ENCODE measurements around the gene RBM38. TPM values are rescaled to one million over a fixed set of nuclear protein-coding genes. Genes with fewer than 3 reads are reported as not detected.
A peak's percentile ranks its signal among the peaks of the same experiment; 100 is the strongest.
"Not testable (repeated sequence)": the region's sequence is repeated elsewhere in the genome, so short reads cannot be mapped to it uniquely, and the experiment has no call there.

The RBM38 gene
- 10 to 100 TPM; 53.8 to 57.1 TPM for total RNA-seq

DNA sequence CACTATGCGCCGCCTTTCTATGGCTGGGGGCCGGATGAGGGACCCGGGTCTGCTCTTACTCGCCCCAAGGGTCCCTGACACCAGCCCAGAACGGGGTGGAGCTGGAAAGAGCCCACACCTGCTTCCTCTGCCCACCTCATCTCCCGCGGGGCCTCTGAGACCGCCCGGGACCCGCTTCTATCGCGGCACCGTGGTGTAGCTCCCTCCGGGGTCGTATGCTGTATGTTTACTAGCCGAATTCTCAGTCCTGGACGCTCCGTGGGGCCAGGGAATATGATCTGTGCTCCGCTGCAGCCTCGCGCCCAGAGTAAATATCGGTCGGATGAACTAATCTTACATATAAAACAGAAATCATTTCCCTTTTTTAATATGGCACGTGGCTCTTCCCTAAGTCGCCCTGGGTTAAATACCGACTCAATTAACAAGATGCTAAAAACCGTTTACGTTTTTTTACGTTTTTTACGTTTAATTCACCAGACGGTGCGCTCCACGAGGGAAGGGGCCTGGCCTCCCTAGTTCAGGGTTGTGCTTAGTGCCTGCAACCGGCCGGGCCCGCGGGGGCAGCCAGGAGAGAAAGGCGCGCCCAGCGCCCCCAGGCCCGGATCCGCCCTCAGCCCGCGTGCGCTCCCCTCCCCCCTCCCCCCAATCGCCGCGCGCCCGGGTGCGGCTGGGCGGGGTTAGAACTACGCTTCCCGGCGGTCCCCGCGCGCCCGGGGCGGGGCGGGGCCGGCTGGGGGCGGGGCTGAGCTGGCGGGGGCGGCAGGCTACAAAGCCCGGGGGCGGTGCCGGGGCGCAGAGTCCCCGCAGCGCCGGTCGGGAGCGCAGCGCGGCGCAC is at the start of gene RBM38:
Gene RBM38 (plus strand): TSS at position 793 of the 835 bp plus-strand sequence. CDS start 186 bp downstream, outside the sequence.
- peak; percentile 62 for ATAC-seq
- H3K27me3 Mint-ChIP-seq (ENCODE audit: low read depth) = no peaks in the 10 kb centered on the region

DNA sequence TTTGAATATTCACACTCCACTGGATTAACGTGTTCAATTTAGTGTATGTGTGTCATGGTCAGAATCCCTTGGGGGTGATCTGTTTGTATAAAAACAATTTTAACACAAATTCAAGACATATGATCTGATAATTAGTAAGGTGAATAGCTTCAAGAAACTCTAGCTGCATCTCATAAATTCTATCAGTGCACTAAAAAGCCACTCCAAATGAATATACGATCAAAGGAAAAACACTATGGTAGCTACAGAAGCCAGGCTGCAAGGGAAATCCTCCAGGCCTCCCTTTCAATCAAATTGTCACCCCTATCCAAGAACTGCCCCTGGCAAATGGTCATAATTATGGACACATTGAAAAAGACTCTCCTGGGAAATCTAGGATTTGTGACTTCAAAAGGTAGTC is 49.5 kb upstream of the RBM38 start:
- CTCF ChIA-PET = interaction anchor here (0.7 kb wide), 1 partner anchor 8 kb away, joined by 3 read pairs; no protein-coding TSS in a partner anchor
- Mint-ChIP-seq H3K27ac (no peak overlapping the region), H3K27me3 (ENCODE audit: low read depth) (peaks cover 27% of the 10 kb centered on the region), H3K4me3 (no peak overlapping the region), H3K4me1 (ENCODE audit: low read depth) (no peaks in the 10 kb centered on the region), H3K36me3 (ENCODE audit: low read depth) (no peaks in the 10 kb centered on the region), H3K9me3 (ENCODE audit: insufficient read depth) (no peaks in the 10 kb centered on the region)
- POLR2A ChIA-PET = no interaction called here
- no peak for DNase-seq
- ATAC-seq = no peak

More for the DNA sequence above, at the start of gene RBM38:
- ChIA-PET POLR2A (interaction anchor here (0.6 to 2.6 kb wide), 9 partner anchors 8 to 1261 kb away, joined by 3 to 18 read pairs (median 3); partner anchors contain the start of genes RAE1, STX16 and ZBP1), CTCF (interaction anchor here (1.0 to 2.5 kb wide), 8 partner anchors 8 to 229 kb away, joined by 4 to 20 read pairs (median 8); no protein-coding TSS in a partner anchor)
- H3K36me3 Mint-ChIP-seq (ENCODE audit: low read depth) = peaks cover 33% of the 10 kb centered on the region
- peaks cover 47% of the 10 kb centered on the region for H3K4me1 Mint-ChIP-seq (ENCODE audit: low read depth)
- H3K9me3 Mint-ChIP-seq (ENCODE audit: insufficient read depth) = no peaks in the 10 kb centered on the region
- H3K4me3 Mint-ChIP-seq = peak within 1 kb of the TSS; percentile 93
- peak; percentile 79 for DNase-seq
- peak within 1 kb of the TSS; percentile 95 for H3K27ac Mint-ChIP-seq

DNA sequence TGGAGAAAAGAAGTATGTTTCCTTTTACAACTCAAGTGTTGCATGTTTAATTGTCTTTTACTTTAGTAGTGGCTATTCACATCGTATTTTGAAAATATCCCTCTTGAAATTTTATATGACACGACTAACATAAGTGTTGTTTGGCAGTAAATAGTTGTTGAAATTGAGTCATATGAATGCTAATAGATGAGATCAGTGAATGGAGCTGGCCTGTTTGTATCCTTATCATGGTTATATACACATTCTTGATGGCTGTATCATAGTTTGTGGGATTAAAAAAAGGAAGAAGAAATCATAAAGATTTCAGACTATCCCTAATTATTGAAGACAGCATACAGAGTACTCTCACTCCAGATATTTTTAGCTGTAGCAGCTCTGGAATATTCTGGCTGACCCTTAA is 48.4 kb upstream of the RBM38 start:
- H3K4me3 Mint-ChIP-seq = no peak overlapping the region
- no peaks in the 10 kb centered on the region for H3K4me1 Mint-ChIP-seq (ENCODE audit: low read depth)
- no peaks in the 10 kb centered on the region for H3K36me3 Mint-ChIP-seq (ENCODE audit: low read depth)
- CTCF ChIA-PET = interaction anchor here (0.8 kb wide), 1 partner anchor 253 kb away, joined by 4 read pairs; no protein-coding TSS in a partner anchor
- H3K9me3 Mint-ChIP-seq (ENCODE audit: insufficient read depth) = no peaks in the 10 kb centered on the region
- POLR2A ChIA-PET = no interaction called here
- peaks cover 21% of the 10 kb centered on the region for H3K27me3 Mint-ChIP-seq (ENCODE audit: low read depth)
- no peak overlapping the region for H3K27ac Mint-ChIP-seq
- no peak for DNase-seq
- no peak for ATAC-seq

DNA sequence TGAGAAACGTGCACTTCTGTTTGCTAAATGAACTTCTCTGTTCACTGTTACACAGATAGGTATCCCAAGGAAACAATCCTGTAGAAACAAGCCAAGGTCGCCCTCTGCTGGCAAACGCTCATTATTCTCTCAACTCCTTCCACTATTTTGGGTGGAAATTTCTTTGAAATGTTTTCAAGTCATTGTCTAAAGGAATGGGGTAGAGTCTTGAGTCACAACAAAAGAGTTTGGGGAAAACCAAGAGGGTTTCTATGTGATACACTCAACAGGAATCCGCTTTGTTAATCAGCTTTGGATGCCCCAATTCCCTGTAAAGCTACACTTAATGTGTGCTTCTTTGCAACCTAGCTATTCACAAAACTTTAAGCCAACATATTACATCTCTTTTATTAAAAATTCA is 44.7 kb upstream of the RBM38 start:
- no peak overlapping the region for H3K27ac Mint-ChIP-seq
- peaks cover 6% of the 10 kb centered on the region for H3K4me1 Mint-ChIP-seq (ENCODE audit: low read depth)
- ChIA-PET POLR2A (no interaction called here), CTCF (interaction anchor here (0.6 to 5.2 kb wide), 17 partner anchors 10 to 796 kb away, joined by 3 to 27 read pairs (median 5); partner anchors contain the start of gene SPO11)
- ATAC-seq (no peak), DNase-seq (peak; percentile 81)
- H3K9me3 Mint-ChIP-seq (ENCODE audit: insufficient read depth) = no peaks in the 10 kb centered on the region
- H3K36me3 Mint-ChIP-seq (ENCODE audit: low read depth) = no peaks in the 10 kb centered on the region
- no peak overlapping the region for H3K4me3 Mint-ChIP-seq
- H3K27me3 Mint-ChIP-seq (ENCODE audit: low read depth) = peaks cover 13% of the 10 kb centered on the region

DNA sequence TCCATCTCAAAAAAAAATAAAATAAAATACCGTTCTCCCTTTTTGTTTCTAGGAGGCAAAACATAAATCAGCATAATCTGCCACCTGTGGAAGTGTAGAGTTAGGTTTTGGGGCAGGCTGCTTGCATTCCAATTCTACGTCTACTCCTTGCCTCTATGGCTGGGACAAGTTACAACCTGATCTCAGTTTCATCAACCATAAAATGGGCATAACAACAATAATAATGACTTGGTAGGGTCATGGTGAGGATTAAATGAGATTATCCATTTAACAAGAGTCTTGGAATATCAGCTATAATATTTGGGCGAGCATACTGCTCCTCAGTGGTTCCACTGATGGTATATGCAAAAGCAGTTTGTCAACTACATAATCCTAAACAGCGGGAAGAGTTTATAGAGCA is 43.8 kb upstream of the RBM38 start:
- CTCF ChIA-PET = interaction anchor here (1.0 to 5.2 kb wide), 4 partner anchors 14 to 257 kb away, joined by 3 to 27 read pairs (median 13); no protein-coding TSS in a partner anchor

DNA sequence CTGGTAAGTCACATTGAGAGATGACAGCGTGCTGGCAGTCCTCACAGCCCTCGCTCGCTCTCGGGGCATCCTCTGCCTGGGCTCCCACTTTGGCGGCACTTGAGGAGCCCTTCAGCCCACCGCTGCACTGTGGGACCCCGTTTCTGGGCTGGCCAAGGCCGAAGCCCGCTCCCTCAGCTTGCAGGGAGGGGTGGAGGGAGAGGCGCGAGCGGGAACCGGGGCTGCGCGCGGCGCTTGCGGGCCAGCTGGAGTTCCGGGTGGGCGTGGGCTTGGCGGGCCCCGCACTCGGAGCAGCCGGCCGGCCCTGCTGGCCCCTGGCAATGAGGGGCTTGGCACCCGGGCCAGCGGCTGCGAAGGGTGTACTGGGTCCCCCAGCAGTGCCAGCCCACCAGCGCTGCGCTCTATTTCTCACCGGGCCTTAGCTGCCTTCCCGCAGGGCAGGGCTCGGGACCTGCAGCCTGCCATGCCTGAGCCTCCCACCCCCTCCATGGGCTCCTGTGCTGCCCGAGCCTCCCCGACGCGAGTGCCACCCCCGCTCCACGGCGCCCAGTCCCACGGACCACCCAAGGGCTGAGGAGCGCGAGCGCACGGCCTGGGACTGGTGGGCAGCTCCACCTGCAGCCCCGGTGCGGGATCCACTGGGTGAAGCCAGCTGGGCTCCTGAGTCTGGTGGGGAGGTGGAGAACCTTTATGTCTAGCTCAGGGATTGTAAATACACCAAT is 42.8 kb upstream of the RBM38 start:
- H3K9me3 Mint-ChIP-seq (ENCODE audit: insufficient read depth); H3K27ac Mint-ChIP-seq; ATAC-seq; H3K27me3 Mint-ChIP-seq (ENCODE audit: low read depth); POLR2A ChIA-PET; DNase-seq; H3K4me3 Mint-ChIP-seq; H3K36me3 Mint-ChIP-seq (ENCODE audit: low read depth): not testable (repeated sequence)
- CTCF ChIA-PET = interaction anchor here (1.5 to 5.2 kb wide), 5 partner anchors 13 to 258 kb away, joined by 4 to 27 read pairs (median 15); no protein-coding TSS in a partner anchor
- peaks cover 22% of the 10 kb centered on the region for H3K4me1 Mint-ChIP-seq (ENCODE audit: low read depth)

More for the DNA sequence above, 43.8 kb upstream of the RBM38 start:
- Mint-ChIP-seq H3K27me3 (ENCODE audit: low read depth) (peaks cover 5% of the 10 kb centered on the region), H3K36me3 (ENCODE audit: low read depth) (no peaks in the 10 kb centered on the region), H3K4me3 (no peak overlapping the region), H3K4me1 (ENCODE audit: low read depth) (peaks cover 13% of the 10 kb centered on the region), H3K9me3 (ENCODE audit: insufficient read depth) (no peaks in the 10 kb centered on the region), H3K27ac (no peak overlapping the region)
- no peak for ATAC-seq
- POLR2A ChIA-PET = no interaction called here
- DNase-seq = no peak

DNA sequence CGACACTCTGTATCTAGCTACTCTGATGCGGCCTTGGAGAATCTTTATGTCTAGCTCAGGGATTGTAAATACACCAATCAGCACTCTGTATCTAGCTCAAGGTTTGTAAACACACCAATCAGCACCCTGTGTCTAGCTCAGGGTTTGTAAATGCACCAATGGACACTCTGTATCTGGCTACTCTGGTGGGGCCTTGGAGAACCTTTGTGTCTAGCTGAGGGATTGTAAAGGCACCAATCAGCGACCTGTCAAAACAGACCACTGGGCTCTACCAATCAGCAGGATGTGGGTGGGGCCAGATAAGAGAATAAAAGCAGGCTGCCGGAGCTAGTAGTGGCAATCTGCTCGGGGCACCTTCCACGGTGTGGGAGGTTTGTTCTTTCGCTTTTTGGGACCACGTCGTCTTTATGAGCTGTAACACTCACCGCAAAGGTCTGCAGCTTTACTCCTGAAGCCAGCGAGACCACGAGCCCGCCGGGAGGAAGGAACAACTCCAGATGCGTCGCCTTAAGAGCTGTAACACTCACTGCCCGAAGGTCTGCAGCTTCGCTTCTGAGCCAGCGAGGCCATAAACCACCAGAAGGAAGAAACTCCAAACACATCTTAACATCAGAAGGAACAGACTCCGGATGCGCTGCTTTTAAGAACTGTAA is 42.1 kb upstream of the RBM38 start:
- CTCF ChIA-PET = interaction anchor here (1.3 to 5.2 kb wide), 8 partner anchors 12 to 799 kb away, joined by 3 to 23 read pairs (median 5); no protein-coding TSS in a partner anchor
- Mint-ChIP-seq H3K4me1 (ENCODE audit: low read depth) (peaks cover 25% of the 10 kb centered on the region), H3K4me3 (peak overlapping the region; percentile 16)
- ATAC-seq; DNase-seq; H3K36me3 Mint-ChIP-seq (ENCODE audit: low read depth); H3K27me3 Mint-ChIP-seq (ENCODE audit: low read depth); H3K27ac Mint-ChIP-seq; POLR2A ChIA-PET; H3K9me3 Mint-ChIP-seq (ENCODE audit: insufficient read depth): not testable (repeated sequence)

DNA sequence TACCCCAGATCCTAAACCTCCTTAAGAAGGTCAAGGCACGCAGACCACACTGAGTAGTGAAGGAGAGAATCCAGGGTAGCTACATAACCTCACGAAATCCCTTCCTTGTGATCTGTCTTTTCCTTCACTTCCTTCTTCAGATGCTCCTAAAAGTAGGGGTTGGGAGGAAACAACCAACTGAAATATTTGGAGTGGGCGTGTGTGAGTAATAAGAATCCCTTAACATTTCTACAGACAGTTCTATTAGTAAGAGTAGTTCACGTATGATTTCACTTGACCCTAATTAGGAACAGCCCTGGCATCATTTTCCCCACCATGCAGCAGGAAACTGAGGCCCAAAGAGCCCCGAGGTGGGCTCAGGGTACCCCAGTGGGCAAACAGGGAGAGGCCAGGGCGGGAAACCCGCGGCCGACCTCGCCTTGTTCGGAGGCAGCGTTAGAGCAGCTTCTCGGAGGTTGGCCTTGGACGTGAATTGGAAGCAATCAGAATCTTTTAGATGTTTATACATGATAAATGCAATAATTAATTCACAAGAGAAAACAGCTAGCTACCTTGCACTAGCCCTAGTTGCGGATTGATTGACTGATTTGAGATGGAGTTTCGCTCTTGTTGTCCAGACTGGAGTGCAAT is 41.0 kb upstream of the RBM38 start:
- ChIA-PET CTCF (interaction anchor here (1.3 to 2.2 kb wide), 9 partner anchors 14 to 800 kb away, joined by 3 to 15 read pairs (median 5); no protein-coding TSS in a partner anchor), POLR2A (no interaction called here)
- no peaks in the 10 kb centered on the region for H3K9me3 Mint-ChIP-seq (ENCODE audit: insufficient read depth)
- ATAC-seq = no peak
- peaks cover 25% of the 10 kb centered on the region for H3K4me1 Mint-ChIP-seq (ENCODE audit: low read depth)
- DNase-seq = no peak
- H3K27ac Mint-ChIP-seq = peak overlapping the region; percentile 39
- H3K4me3 Mint-ChIP-seq = peak overlapping the region; percentile 42
- peaks cover 19% of the 10 kb centered on the region for H3K36me3 Mint-ChIP-seq (ENCODE audit: low read depth)
- no peaks in the 10 kb centered on the region for H3K27me3 Mint-ChIP-seq (ENCODE audit: low read depth)

DNA sequence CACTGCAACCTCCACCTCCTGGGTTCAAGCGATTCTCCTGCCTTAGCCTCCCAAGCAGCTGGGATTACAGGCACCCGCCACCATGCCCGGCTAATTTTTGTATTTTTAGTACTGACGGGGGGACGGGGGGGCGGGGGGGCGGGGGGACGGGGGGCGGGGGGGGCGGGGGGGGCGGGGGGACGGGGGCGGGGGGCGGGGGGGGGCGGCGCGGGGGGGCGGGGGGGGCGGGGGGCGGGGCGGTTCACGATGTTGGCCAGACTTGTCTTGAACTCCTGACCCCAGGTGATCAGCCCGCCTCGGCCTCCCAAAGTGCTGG is 40.5 kb upstream of the RBM38 start:
- peak overlapping the region; percentile 95 for H3K4me3 Mint-ChIP-seq
- CTCF ChIA-PET = interaction anchor here (1.4 to 2.2 kb wide), 3 partner anchors 148 to 261 kb away, joined by 3 to 5 read pairs (median 4); no protein-coding TSS in a partner anchor
- DNase-seq; H3K27me3 Mint-ChIP-seq (ENCODE audit: low read depth); H3K9me3 Mint-ChIP-seq (ENCODE audit: insufficient read depth); ATAC-seq; POLR2A ChIA-PET: not testable (repeated sequence)
- peaks cover 22% of the 10 kb centered on the region for H3K36me3 Mint-ChIP-seq (ENCODE audit: low read depth)
- H3K27ac Mint-ChIP-seq = peak overlapping the region; percentile 91
- H3K4me1 Mint-ChIP-seq (ENCODE audit: low read depth) = peaks cover 25% of the 10 kb centered on the region

DNA sequence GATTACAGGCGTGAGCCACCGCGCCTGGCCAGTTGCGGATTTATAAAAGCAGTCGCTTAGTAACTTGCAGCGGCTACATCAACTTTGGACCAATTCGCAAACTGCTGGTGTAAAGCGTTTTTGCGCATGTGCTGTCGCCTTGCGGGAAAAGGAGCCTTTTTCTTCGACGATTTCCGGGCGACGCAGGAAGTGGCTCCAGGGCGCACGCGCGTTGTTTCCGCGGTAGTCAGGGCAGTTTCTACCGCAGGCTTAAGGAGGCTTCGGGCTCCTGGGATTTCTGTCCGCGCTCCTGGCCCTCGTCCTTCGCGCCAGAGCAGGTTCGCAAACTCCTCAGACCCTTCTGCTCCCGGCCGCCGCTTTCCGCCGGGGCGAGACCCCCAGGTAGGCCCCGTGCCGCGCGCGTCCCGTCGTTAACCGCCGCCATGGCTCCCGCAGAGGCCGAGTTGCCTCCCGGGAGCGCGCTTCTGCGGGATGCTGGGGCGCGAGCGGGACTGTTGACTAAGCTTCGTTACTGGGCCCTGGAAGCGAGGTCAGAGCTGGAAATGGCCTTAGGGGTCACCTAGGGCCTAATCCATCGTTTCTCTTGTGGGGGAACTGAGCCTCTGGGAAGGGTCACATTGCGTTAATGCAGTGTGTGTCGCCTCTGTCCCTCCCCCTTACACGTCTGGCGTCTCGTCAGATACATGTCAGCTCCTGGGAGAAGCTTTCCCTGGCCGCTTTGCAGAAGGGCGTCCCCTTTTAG is 40.0 kb upstream of the RBM38 start, which contains the start of gene RAE1:
Gene RAE1 (plus strand): TSS at position 214 of the 742 bp plus-strand sequence. CDS start 2,784 bp downstream, outside the sequence.
- ATAC-seq (peak; percentile 87), DNase-seq (peak; percentile 94)
- Mint-ChIP-seq H3K27me3 (ENCODE audit: low read depth) (no peaks in the 10 kb centered on the region), H3K27ac (peak within 1 kb of the TSS; percentile 91), H3K4me1 (ENCODE audit: low read depth) (peaks cover 25% of the 10 kb centered on the region), H3K9me3 (ENCODE audit: insufficient read depth) (no peaks in the 10 kb centered on the region), H3K4me3 (peak within 1 kb of the TSS; percentile 95), H3K36me3 (ENCODE audit: low read depth) (peaks cover 26% of the 10 kb centered on the region)
- ChIA-PET POLR2A (interaction anchor here (0.6 to 1.5 kb wide), 3 partner anchors 28 to 46 kb away, joined by 3 to 5 read pairs (median 3); partner anchors contain the start of gene RBM38), CTCF (interaction anchor here (1.4 to 2.2 kb wide), 5 partner anchors 9 to 261 kb away, joined by 3 to 5 read pairs (median 3); no protein-coding TSS in a partner anchor)

Measured in activated CD8-positive, alpha-beta T cell treated with anti-CD3 and anti-CD28 coated beads, Interleukin-2, amount 10 ng/mL, durations not matched to agents 7 days and 5 days (primary cell).